ENCODE results near the gene MGMT. TPM values are rescaled to one million over a fixed set of nuclear protein-coding genes. Genes with fewer than 3 reads are reported as not detected.

The MGMT gene
- total and polyA plus RNA-seq, 2 experiments from 2014 or later: 19.3 to 21.9 TPM

DNA sequence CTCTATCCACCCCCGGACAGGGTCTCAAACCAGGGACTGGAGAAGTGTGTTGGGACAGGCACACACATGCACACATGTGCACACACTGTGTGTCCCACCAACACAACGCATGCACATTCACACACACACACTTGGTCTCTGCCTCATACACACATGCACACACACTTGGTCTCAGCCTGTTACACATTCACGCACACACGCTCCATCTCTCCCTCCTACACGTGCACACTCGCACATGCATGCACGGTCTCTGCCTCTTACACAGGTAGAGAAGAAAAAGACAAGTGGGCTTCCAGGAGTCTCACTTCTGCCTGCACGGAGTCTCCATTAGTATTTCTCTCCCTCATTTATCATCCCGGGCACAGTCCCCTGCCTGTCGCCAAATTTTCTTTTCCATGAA lies 325.8 kb downstream of the MGMT start:
- DNase-seq (ENCODE audit: low spot score) (no peak), ATAC-seq (no peak)
- H3K79me2 ChIP-seq (replicated peaks; ENCODE audit: insufficient read depth): no peaks in the 10 kb centered on the region
- no peak overlapping the region for H3K27ac Mint-ChIP-seq
- H3K27ac ChIP-seq (ENCODE audit: low read depth): no peak overlapping the region
- TF ChIP-seq, protein P1, sequence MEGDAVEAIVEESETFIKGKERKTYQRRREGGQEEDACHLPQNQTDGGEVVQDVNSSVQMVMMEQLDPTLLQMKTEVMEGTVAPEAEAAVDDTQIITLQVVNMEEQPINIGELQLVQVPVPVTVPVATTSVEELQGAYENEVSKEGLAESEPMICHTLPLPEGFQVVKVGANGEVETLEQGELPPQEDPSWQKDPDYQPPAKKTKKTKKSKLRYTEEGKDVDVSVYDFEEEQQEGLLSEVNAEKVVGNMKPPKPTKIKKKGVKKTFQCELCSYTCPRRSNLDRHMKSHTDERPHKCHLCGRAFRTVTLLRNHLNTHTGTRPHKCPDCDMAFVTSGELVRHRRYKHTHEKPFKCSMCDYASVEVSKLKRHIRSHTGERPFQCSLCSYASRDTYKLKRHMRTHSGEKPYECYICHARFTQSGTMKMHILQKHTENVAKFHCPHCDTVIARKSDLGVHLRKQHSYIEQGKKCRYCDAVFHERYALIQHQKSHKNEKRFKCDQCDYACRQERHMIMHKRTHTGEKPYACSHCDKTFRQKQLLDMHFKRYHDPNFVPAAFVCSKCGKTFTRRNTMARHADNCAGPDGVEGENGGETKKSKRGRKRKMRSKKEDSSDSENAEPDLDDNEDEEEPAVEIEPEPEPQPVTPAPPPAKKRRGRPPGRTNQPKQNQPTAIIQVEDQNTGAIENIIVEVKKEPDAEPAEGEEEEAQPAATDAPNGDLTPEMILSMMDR (conservative IDR thresholded peaks at IDR 0.05; ENCODE audit: low read depth in 2 of 2): no peak
- TF ChIP-seq, protein P2, sequence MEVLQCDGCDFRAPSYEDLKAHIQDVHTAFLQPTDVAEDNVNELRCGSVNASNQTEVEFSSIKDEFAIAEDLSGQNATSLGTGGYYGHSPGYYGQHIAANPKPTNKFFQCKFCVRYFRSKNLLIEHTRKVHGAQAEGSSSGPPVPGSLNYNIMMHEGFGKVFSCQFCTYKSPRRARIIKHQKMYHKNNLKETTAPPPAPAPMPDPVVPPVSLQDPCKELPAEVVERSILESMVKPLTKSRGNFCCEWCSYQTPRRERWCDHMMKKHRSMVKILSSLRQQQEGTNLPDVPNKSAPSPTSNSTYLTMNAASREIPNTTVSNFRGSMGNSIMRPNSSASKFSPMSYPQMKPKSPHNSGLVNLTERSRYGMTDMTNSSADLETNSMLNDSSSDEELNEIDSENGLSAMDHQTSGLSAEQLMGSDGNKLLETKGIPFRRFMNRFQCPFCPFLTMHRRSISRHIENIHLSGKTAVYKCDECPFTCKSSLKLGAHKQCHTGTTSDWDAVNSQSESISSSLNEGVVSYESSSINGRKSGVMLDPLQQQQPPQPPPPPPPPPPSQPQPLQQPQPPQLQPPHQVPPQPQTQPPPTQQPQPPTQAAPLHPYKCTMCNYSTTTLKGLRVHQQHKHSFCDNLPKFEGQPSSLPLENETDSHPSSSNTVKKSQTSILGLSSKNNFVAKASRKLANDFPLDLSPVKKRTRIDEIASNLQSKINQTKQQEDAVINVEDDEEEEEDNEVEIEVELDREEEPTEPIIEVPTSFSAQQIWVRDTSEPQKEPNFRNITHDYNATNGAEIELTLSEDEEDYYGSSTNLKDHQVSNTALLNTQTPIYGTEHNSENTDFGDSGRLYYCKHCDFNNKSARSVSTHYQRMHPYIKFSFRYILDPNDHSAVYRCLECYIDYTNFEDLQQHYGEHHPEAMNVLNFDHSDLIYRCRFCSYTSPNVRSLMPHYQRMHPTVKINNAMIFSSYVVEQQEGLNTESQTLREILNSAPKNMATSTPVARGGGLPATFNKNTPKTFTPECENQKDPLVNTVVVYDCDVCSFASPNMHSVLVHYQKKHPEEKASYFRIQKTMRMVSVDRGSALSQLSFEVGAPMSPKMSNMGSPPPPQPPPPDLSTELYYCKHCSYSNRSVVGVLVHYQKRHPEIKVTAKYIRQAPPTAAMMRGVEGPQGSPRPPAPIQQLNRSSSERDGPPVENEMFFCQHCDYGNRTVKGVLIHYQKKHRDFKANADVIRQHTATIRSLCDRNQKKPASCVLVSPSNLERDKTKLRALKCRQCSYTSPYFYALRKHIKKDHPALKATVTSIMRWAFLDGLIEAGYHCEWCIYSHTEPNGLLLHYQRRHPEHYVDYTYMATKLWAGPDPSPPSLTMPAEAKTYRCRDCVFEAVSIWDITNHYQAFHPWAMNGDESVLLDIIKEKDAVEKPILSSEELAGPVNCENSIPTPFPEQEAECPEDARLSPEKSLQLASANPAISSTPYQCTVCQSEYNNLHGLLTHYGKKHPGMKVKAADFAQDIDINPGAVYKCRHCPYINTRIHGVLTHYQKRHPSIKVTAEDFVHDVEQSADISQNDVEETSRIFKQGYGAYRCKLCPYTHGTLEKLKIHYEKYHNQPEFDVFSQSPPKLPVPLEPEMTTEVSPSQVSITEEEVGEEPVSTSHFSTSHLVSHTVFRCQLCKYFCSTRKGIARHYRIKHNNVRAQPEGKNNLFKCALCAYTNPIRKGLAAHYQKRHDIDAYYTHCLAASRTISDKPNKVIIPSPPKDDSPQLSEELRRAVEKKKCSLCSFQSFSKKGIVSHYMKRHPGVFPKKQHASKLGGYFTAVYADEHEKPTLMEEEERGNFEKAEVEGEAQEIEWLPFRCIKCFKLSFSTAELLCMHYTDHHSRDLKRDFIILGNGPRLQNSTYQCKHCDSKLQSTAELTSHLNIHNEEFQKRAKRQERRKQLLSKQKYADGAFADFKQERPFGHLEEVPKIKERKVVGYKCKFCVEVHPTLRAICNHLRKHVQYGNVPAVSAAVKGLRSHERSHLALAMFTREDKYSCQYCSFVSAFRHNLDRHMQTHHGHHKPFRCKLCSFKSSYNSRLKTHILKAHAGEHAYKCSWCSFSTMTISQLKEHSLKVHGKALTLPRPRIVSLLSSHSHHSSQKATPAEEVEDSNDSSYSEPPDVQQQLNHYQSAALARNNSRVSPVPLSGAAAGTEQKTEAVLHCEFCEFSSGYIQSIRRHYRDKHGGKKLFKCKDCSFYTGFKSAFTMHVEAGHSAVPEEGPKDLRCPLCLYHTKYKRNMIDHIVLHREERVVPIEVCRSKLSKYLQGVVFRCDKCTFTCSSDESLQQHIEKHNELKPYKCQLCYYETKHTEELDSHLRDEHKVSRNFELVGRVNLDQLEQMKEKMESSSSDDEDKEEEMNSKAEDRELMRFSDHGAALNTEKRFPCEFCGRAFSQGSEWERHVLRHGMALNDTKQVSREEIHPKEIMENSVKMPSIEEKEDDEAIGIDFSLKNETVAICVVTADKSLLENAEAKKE (CRISPR knock-in tag; IDR thresholded peaks at IDR 0.05): no peak
- TF ChIP-seq POLR2AphosphoS5 (IDR thresholded peaks at IDR 0.05; ENCODE audit: low read depth) (no peak), EZH2 (IDR thresholded peaks at IDR 0.05; ENCODE audit: low read depth, unreplicated experiment) (no peak), ZNF114 (CRISPR knock-in tag; IDR thresholded peaks at IDR 0.05) (no peak), STAT1 (IDR thresholded peaks at IDR 0.05; ENCODE audit: unreplicated experiment) (no peak), JUNB (IDR thresholded peaks at IDR 0.05; ENCODE audit: unreplicated experiment) (no peak)
- TF ChIP-seq, protein P3, sequence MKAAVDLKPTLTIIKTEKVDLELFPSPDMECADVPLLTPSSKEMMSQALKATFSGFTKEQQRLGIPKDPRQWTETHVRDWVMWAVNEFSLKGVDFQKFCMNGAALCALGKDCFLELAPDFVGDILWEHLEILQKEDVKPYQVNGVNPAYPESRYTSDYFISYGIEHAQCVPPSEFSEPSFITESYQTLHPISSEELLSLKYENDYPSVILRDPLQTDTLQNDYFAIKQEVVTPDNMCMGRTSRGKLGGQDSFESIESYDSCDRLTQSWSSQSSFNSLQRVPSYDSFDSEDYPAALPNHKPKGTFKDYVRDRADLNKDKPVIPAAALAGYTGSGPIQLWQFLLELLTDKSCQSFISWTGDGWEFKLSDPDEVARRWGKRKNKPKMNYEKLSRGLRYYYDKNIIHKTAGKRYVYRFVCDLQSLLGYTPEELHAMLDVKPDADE (IDR thresholded peaks at IDR 0.05): no peak
- TF ChIP-seq, protein P4, sequence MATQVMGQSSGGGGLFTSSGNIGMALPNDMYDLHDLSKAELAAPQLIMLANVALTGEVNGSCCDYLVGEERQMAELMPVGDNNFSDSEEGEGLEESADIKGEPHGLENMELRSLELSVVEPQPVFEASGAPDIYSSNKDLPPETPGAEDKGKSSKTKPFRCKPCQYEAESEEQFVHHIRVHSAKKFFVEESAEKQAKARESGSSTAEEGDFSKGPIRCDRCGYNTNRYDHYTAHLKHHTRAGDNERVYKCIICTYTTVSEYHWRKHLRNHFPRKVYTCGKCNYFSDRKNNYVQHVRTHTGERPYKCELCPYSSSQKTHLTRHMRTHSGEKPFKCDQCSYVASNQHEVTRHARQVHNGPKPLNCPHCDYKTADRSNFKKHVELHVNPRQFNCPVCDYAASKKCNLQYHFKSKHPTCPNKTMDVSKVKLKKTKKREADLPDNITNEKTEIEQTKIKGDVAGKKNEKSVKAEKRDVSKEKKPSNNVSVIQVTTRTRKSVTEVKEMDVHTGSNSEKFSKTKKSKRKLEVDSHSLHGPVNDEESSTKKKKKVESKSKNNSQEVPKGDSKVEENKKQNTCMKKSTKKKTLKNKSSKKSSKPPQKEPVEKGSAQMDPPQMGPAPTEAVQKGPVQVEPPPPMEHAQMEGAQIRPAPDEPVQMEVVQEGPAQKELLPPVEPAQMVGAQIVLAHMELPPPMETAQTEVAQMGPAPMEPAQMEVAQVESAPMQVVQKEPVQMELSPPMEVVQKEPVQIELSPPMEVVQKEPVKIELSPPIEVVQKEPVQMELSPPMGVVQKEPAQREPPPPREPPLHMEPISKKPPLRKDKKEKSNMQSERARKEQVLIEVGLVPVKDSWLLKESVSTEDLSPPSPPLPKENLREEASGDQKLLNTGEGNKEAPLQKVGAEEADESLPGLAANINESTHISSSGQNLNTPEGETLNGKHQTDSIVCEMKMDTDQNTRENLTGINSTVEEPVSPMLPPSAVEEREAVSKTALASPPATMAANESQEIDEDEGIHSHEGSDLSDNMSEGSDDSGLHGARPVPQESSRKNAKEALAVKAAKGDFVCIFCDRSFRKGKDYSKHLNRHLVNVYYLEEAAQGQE (IDR thresholded peaks at IDR 0.05; ENCODE audit: unreplicated experiment): no peak
- H2AFZ ChIP-seq: no peak overlapping the region
- no peak overlapping the region for H3K4me3 ChIP-seq
- H3K36me3 Mint-ChIP-seq (ENCODE audit: low read depth): no peaks in the 10 kb centered on the region
- H3K9me2 ChIP-seq (ENCODE audit: insufficient read depth): no peaks in the 10 kb centered on the region
- no peaks in the 10 kb centered on the region for H3K27me3 ChIP-seq (ENCODE audit: insufficient read depth)
- no peaks in the 10 kb centered on the region for H4K20me1 ChIP-seq (replicated peaks; ENCODE audit: insufficient read depth)
- H3K9me3 Mint-ChIP-seq: no peaks in the 10 kb centered on the region; the same call in 2 of the 3 replicates
- H3K4me3 Mint-ChIP-seq: no peak overlapping the region
- H3K4me2 ChIP-seq: no peak overlapping the region
- H3K4me1 ChIP-seq (ENCODE audit: insufficient read depth): no peaks in the 10 kb centered on the region
- peaks cover 2% of the 10 kb centered on the region for H3K27me3 Mint-ChIP-seq (ENCODE audit: insufficient read depth, low read depth, poor library complexity)
- no peaks in the 10 kb centered on the region for H3K36me3 ChIP-seq (ENCODE audit: insufficient read depth)
- H3K4me1 Mint-ChIP-seq: no peaks in the 10 kb centered on the region; the same call in 2 of the 3 replicates
- H3F3A ChIP-seq (replicated peaks; ENCODE audit: low read depth): no peaks in the 10 kb centered on the region
